ENCODE measurements around the gene GIMAP2.

GIMAP2 gene

GRCh38 chr7:150685219-150686029 is at the start of gene GIMAP2:
Gene GIMAP2, plus strand, starts transcription at chr7:150685706. Its CDS starts 1,354 bp downstream, at chr7:150687060.
- Histone ChIP-seq H3K36me3 (no peaks in the 10 kb centered on the region), H3K4me3 (peak within 1 kb of the TSS; percentile 33 to 40), H3K4me1 (no peaks in the 10 kb centered on the region), H3K9me3 (no peaks in the 10 kb centered on the region), H3K27me3 (no peaks in the 10 kb centered on the region), H3K27ac (no peak within 1 kb of the TSS)
- DNase-seq: no peak
- intact Hi-C loops (cut with DNase I; ENCODE audit: low total_unique reads): no loop called here
- TF ChIP-seq CTCF (IDR thresholded peaks at IDR 0.05): no peak

GRCh38 chr7:150641854-150642253 is 43.7 kb upstream of the GIMAP2 start:
- H3K27me3 ChIP-seq: no peaks in the 10 kb centered on the region
- TF ChIP-seq CTCF (IDR thresholded peaks at IDR 0.05): no peak
- no peak overlapping the region for H3K27ac ChIP-seq
- intact Hi-C loops (cut with DNase I; ENCODE audit: low total_unique reads): no loop called here
- no peak for DNase-seq
- no peak overlapping the region for H3K4me3 ChIP-seq
- H3K4me1 ChIP-seq: no peaks in the 10 kb centered on the region
- no peaks in the 10 kb centered on the region for H3K36me3 ChIP-seq
- peaks cover 0 to 4% (median 0%) of the 10 kb centered on the region in 3 donors for H3K9me3 ChIP-seq

DNA sequence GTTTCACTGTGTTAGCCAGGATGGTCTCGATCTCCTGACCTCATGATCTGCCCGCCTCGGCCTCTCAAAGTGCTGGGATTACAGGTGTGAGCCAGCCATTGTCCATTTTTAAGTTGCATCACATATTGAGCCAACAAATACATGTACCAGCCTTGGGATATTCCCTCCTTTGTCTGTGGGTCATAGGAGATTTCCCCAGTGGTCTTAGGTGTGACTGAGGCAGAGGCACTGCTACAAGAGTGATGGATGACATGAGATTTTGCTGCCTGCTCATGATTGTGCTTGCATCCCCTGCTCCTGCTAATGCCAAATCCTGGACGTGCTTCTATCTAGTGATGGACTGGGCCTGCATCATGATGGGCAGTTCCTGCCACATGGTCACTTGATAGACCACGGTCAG is 42.6 kb upstream of the GIMAP2 start:
- Histone ChIP-seq H3K36me3 (no peaks in the 10 kb centered on the region), H3K4me1 (no peaks in the 10 kb centered on the region), H3K9me3 (peaks cover 0 to 4% (median 0%) of the 10 kb centered on the region in 3 donors), H3K27ac (no peak overlapping the region), H3K4me3 (no peak overlapping the region), H3K27me3 (no peaks in the 10 kb centered on the region)
- DNase-seq: no peak
- intact Hi-C loops (cut with DNase I; ENCODE audit: low total_unique reads): no loop called here
- TF ChIP-seq CTCF (IDR thresholded peaks at IDR 0.05): no peak

DNA sequence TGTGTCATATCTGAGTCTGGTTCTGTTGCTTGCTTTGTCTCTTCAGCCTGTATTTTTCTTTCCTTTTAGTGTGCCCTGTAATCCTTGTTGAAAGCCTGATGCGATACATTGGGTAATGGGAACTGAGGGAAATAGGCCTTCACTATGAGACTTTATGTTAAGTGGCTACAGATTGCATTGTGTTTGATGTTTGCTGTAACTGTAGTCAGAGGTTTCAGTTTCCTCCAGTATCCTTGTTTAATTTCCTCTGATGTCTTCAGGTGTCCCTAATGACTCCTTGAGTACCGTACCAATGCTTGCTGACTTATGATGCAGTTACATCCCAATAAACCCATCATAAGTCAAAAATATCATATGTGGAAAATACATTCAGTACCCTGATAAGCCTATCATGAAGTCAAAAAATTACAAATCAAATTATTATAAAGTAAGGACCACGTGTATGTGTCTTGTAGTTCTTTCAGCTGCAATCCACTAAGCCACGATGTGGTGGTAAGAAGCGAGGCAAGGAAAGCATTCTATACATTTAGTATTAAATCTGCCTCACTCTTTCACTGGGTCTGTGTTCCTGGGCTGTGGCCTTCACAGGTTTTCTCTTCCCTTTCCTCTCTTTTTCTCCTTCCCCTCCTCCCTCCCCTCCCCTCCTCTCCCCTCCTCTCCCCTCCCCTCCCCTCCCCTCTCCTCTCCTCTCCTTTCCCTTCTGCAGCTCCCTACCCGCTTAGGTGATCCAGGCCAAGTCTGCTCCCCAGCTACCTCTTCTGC is 40.1 kb upstream of the GIMAP2 start:
- intact Hi-C loops (cut with DNase I; ENCODE audit: low total_unique reads): no loop called here
- Histone ChIP-seq H3K4me3 (no peak overlapping the region), H3K4me1 (no peaks in the 10 kb centered on the region), H3K36me3 (no peaks in the 10 kb centered on the region), H3K27me3 (no peaks in the 10 kb centered on the region), H3K27ac (no peak overlapping the region), H3K9me3 (no peaks in the 10 kb centered on the region)
- no peak for DNase-seq
- no peak for TF ChIP-seq CTCF (IDR thresholded peaks at IDR 0.05)

- Histone ChIP-seq H3K9me3 (no peaks in the 10 kb centered on the region), H3K4me3 (no peak overlapping the region), H3K36me3 (no peaks in the 10 kb centered on the region), H3K27ac (no peak overlapping the region), H3K4me1 (no peaks in the 10 kb centered on the region), H3K27me3 (no peaks in the 10 kb centered on the region)
- no peak for DNase-seq
- no peak for TF ChIP-seq CTCF (IDR thresholded peaks at IDR 0.05)
- intact Hi-C loops (cut with DNase I; ENCODE audit: low total_unique reads): no loop called here
These were observed 37.0 kb upstream of the GIMAP2 start for GRCh38 chr7:150648353-150649079.
